Ishikawa (cell line): ENCODE data around the gene ADH4.

Experiments
- CEBPB ChIP-seq: IDR thresholded peaks from 2 replicates; pipeline ENCODE4 v1.6.1; 2012
- CREB1 ChIP-seq: IDR thresholded peaks from 2 replicates; pipeline ENCODE4 v1.6.1; 2012; ENCODE audit warnings: low read depth
- EP300 ChIP-seq: IDR thresholded peaks from 2 replicates; pipeline ENCODE4 v1.6.1; 2012; ENCODE audit warnings: borderline replicate concordance
- FOXM1 ChIP-seq: IDR thresholded peaks from 2 replicates; pipeline ENCODE4 v1.6.1; 2012; ENCODE audit warnings: low read depth, borderline replicate concordance
- NFIC ChIP-seq: IDR thresholded peaks from 2 replicates; pipeline ENCODE4 v1.6.1; 2012
- RAD21 ChIP-seq: IDR thresholded peaks from 2 replicates; pipeline ENCODE4 v1.6.1; 2012; ENCODE audit warnings: low read depth
- REST ChIP-seq: IDR thresholded peaks from 2 replicates; pipeline ENCODE4 v1.6.1; 2012; ENCODE audit warnings: low read depth, mild to moderate bottlenecking
- TAF1 ChIP-seq: IDR thresholded peaks from 2 replicates; pipeline ENCODE4 v1.6.1; 2012; ENCODE audit warnings: low read depth, mild to moderate bottlenecking
- TCF12 ChIP-seq: IDR thresholded peaks from 2 replicates; pipeline ENCODE4 v1.6.1; 2012; ENCODE audit warnings: low read depth
- TEAD4 ChIP-seq: IDR thresholded peaks from 2 replicates; pipeline ENCODE4 v1.6.1; 2012
- YY1 ChIP-seq: IDR thresholded peaks from 2 replicates; pipeline ENCODE4 v1.6.1; 2012; ENCODE audit warnings: low read depth
- ZBTB7A ChIP-seq: IDR thresholded peaks from 2 replicates; pipeline ENCODE4 v1.6.1; 2012; ENCODE audit warnings: low read depth
- TF ChIP-seq, protein P1 (sequence below): IDR thresholded peaks from 2 replicates; pipeline ENCODE4 v1.6.1; 2012

DNA sequence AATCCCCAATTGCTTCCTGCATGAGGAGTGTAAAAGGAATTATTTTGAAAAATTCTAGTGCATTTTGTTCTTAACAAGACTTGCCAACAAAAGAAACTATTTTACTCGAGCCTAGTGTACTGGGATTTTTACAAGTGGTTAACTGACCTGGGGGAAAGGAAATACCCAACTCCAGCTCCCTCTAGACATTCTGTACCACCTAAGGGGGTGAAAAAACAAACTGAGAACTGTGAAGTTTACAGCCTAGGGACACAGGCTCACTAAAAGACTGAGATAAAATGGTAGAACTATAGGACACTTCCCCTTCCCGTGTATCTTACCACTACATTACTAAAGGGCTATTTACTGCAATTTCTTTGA is 52.9 kb downstream of the ADH4 start:
- TF ChIP-seq RAD21 (no peak), CREB1 (no peak), EP300 (no peak), TAF1 (no peak), CEBPB (no peak), REST (no peak), YY1 (no peak), TEAD4 (no peak), NFIC (no peak), ZBTB7A (no peak), FOXM1 (no peak), TCF12 (no peak)
- TF ChIP-seq, protein P1, sequence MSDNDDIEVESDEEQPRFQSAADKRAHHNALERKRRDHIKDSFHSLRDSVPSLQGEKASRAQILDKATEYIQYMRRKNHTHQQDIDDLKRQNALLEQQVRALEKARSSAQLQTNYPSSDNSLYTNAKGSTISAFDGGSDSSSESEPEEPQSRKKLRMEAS = no peak
